Tibial nerve (tissue), 4 donors: ENCODE data around the gene SAPCD1. TPM values are rescaled to one million over a fixed set of nuclear protein-coding genes. Genes with fewer than 3 reads are reported as not detected.

Experiments used
- DNase-seq, 2 donors: peaks; one replicate each; pipeline ENCODE4 v3.0.0-alpha.2; 2019; ENCODE audit warnings: low spot score in 2 of 2
- H3K27ac ChIP-seq, 4 donors: fragments of 200-600 bp; sonication (generic) in 3 of 4; one replicate each; pipeline ENCODE4 v1.5.1; 2017 to 2019; ENCODE audit warnings: mild to moderate bottlenecking in 1 of 4
- H3K27me3 ChIP-seq, 2 donors: fragments of 200-600 bp; sonication (generic) in 1 of 2; one replicate each; pipeline versions ENCODE4 v1.5.1 to v1.6.0; 2017 to 2019
- H3K36me3 ChIP-seq, 3 donors: fragments of 200-600 bp; sonication (generic); one replicate each; pipeline ENCODE4 v1.5.1; 2018 to 2019
- H3K4me1 ChIP-seq, 4 donors: fragments of 200-600 bp; sonication (generic) in 3 of 4; one replicate each; pipeline ENCODE4 v1.5.1; 2017 to 2019
- H3K4me3 ChIP-seq, 4 donors: fragments of 200-600 bp; sonication (generic) in 3 of 4; one replicate each; pipeline ENCODE4 v1.5.1; 2017 to 2019; ENCODE audit warnings: mild to moderate bottlenecking in 1 of 4, moderate library complexity in 1 of 4
- H3K9me3 ChIP-seq, 4 donors: fragments of 200-600 bp; sonication (generic) in 3 of 4; one replicate each; pipeline ENCODE4 v1.5.1; 2017 to 2019
- CTCF ChIP-seq, 5 experiments: fragments of 200-600 bp in 3 of 5; fragments of 450-650 bp in 2 of 5; sonication (generic) in 3 of 5; IDR thresholded peaks; one replicate each; pipeline ENCODE4 v1.5.1; 2016 to 2019; ENCODE audit warnings: antibody characterized with exemption in 5 of 5, mild to moderate bottlenecking in 3 of 5, moderate library complexity in 2 of 5
- EP300 ChIP-seq, 2 donors: sonication (generic); formaldehyde crosslinking; IDR thresholded peaks; one replicate each; pipeline ENCODE4 v1.6.1; 2017; ENCODE audit warnings: antibody characterized with exemption in 2 of 2, mild to moderate bottlenecking in 1 of 2
- POLR2A ChIP-seq, 2 donors: fragments of 450-650 bp; IDR thresholded peaks; one replicate each; pipeline ENCODE4 v1.6.1; 2017; ENCODE audit warnings: antibody characterized with exemption in 2 of 2, mild to moderate bottlenecking in 2 of 2, moderate library complexity in 2 of 2
- WGBS, 2 donors: methylation state at CpG; one replicate each; pipeline ENCODE4 v1.1.5; 2018; 5-methylcytosine and 5-hydroxymethylcytosine counted together
- total RNA-seq, 4 donors: library from RNA; depleted of rRNA; stranded (reverse); fragments of >200 nt; gene quantifications; one replicate each; pipeline ENCODE4 v1.1.0, GENCODE V29; 2016

The SAPCD1 gene
- total RNA-seq, 4 donors from 2014 or later: 1.5 to 5.5 (median 4.8) TPM; not detected in 1

GRCh38 chr6:31764198-31764597 lies 1.7 kb downstream of the SAPCD1 start:
- H3K27me3 ChIP-seq: no peaks in the 10 kb centered on the region
- TF ChIP-seq POLR2A (IDR thresholded peaks at IDR 0.05) (no peak), EP300 (IDR thresholded peaks at IDR 0.05) (no peak), CTCF (IDR thresholded peaks at IDR 0.05) (no peak)
- peaks cover 0 to 37% (median 0%) of the 10 kb centered on the region in 3 donors for H3K36me3 ChIP-seq
- peaks cover 0 to 21% (median 0%) of the 10 kb centered on the region in 4 donors for H3K4me1 ChIP-seq
- H3K27ac ChIP-seq: no peak overlapping the region
- no peaks in the 10 kb centered on the region for H3K9me3 ChIP-seq
- no peak overlapping the region for H3K4me3 ChIP-seq
- no peak for DNase-seq
- WGBS, 2 donors: 81 to 84% methylated on average over 4 of the region's 4 CpGs

- WGBS, 2 donors: 88 to 91% methylated on average over 9 of the region's 9 CpGs
- no peak overlapping the region for H3K27ac ChIP-seq
- H3K9me3 ChIP-seq: no peaks in the 10 kb centered on the region
- H3K27me3 ChIP-seq: no peaks in the 10 kb centered on the region
- peaks cover 0 to 24% (median 0%) of the 10 kb centered on the region in 3 donors for H3K36me3 ChIP-seq
- H3K4me1 ChIP-seq: peaks cover 0 to 21% (median 0%) of the 10 kb centered on the region in 4 donors
- H3K4me3 ChIP-seq: no peak overlapping the region
- DNase-seq: no peak
- TF ChIP-seq CTCF (IDR thresholded peaks at IDR 0.05): no peak
- no peak for TF ChIP-seq EP300 (IDR thresholded peaks at IDR 0.05)
- TF ChIP-seq POLR2A (IDR thresholded peaks at IDR 0.05): no peak
These were observed 3.1 kb downstream of the SAPCD1 start for GRCh38 chr6:31765559-31765909.

- no peaks in the 10 kb centered on the region for H3K9me3 ChIP-seq
- H3K4me3 ChIP-seq: peak overlapping the region in 3 of 4 donors; percentile 3 to 28 (median 3)
- DNase-seq: no peak
- H3K4me1 ChIP-seq: peaks cover 0 to 21% (median 0%) of the 10 kb centered on the region in 4 donors
- no peak for TF ChIP-seq EP300 (IDR thresholded peaks at IDR 0.05)
- TF ChIP-seq CTCF (IDR thresholded peaks at IDR 0.05): no peak
- no peaks in the 10 kb centered on the region for H3K27me3 ChIP-seq
- WGBS, 2 donors: 44 to 47% methylated on average over 41 to 42 of the region's 42 CpGs
- no peak overlapping the region for H3K27ac ChIP-seq
- H3K36me3 ChIP-seq: peaks cover 0 to 18% (median 0%) of the 10 kb centered on the region in 3 donors
These were observed 3.7 kb downstream of the SAPCD1 start for GRCh38 chr6:31765910-31766794.

GRCh38 chr6:31767096-31767645 lies 4.7 kb downstream of the SAPCD1 start:
- no peak overlapping the region for H3K4me3 ChIP-seq
- no peaks in the 10 kb centered on the region for H3K9me3 ChIP-seq
- no peak for DNase-seq
- 78 to 79% methylated on average over 6 of the region's 6 CpGs for WGBS, 2 donors
- peaks cover 0 to 21% (median 0%) of the 10 kb centered on the region in 4 donors for H3K4me1 ChIP-seq
- H3K27me3 ChIP-seq: no peaks in the 10 kb centered on the region
- peaks cover 0 to 8% (median 0%) of the 10 kb centered on the region in 3 donors for H3K36me3 ChIP-seq
- no peak overlapping the region for H3K27ac ChIP-seq
- TF ChIP-seq POLR2A (IDR thresholded peaks at IDR 0.05) (no peak), CTCF (IDR thresholded peaks at IDR 0.05) (no peak), EP300 (IDR thresholded peaks at IDR 0.05) (no peak)
